Measurements from ENCODE around the gene RDH11. TPM values are rescaled to one million over a fixed set of nuclear protein-coding genes. Genes with fewer than 3 reads are reported as not detected.

Gene RDH11
- total RNA-seq, 4 donors from 2014 or later: 19.1 to 90.1 (median 39.0) TPM

- H3K36me3 ChIP-seq: no peaks in the 10 kb centered on the region
- no peaks in the 10 kb centered on the region for H3K9me3 ChIP-seq
- DNase-seq: no peak
- no peaks in the 10 kb centered on the region for H3K4me1 ChIP-seq
- H3K27ac ChIP-seq: no peak overlapping the region
- no peak for TF ChIP-seq POLR2A (IDR thresholded peaks at IDR 0.05)
- no peak for TF ChIP-seq CTCF (IDR thresholded peaks at IDR 0.05)
- H3K4me3 ChIP-seq: no peak overlapping the region
- H3K27me3 ChIP-seq: no peaks in the 10 kb centered on the region
- intact Hi-C loops (cut with DNase I; ENCODE audit: low total_unique reads): no loop called here
Measured at GRCh38 chr14:67728258-67728657, 32.7 kb upstream of the RDH11 start.

GRCh38 chr14:67727361-67727760, 31.8 kb upstream of the RDH11 start:
- intact Hi-C loops (cut with DNase I; ENCODE audit: low total_unique reads): no loop called here
- TF ChIP-seq CTCF (IDR thresholded peaks at IDR 0.05) (no peak), POLR2A (IDR thresholded peaks at IDR 0.05) (no peak)
- Histone ChIP-seq H3K4me1 (no peaks in the 10 kb centered on the region), H3K27ac (no peak overlapping the region), H3K9me3 (no peaks in the 10 kb centered on the region), H3K36me3 (no peaks in the 10 kb centered on the region), H3K4me3 (no peak overlapping the region), H3K27me3 (no peaks in the 10 kb centered on the region)
- no peak for DNase-seq

GRCh38 chr14:67725171-67725570, 29.6 kb upstream of the RDH11 start:
- no peak overlapping the region for H3K27ac ChIP-seq
- no peaks in the 10 kb centered on the region for H3K4me1 ChIP-seq
- no peak overlapping the region for H3K4me3 ChIP-seq
- no peaks in the 10 kb centered on the region for H3K36me3 ChIP-seq
- DNase-seq: no peak
- no peaks in the 10 kb centered on the region for H3K27me3 ChIP-seq
- H3K9me3 ChIP-seq: no peaks in the 10 kb centered on the region
- TF ChIP-seq POLR2A (IDR thresholded peaks at IDR 0.05) (no peak), CTCF (IDR thresholded peaks at IDR 0.05) (no peak)
- intact Hi-C loops (cut with DNase I; ENCODE audit: low total_unique reads): no loop called here

- no peak overlapping the region for H3K4me3 ChIP-seq
- no peak overlapping the region for H3K27ac ChIP-seq
- intact Hi-C loops (cut with DNase I; ENCODE audit: low total_unique reads): no loop called here
Measured at GRCh38 chr14:67722293-67722692, 26.7 kb upstream of the RDH11 start.

GRCh38 chr14:67721875-67722274, 26.3 kb upstream of the RDH11 start:
- intact Hi-C loops (cut with DNase I; ENCODE audit: low total_unique reads): no loop called here
- DNase-seq: no peak
- no peak overlapping the region for H3K4me3 ChIP-seq
- no peaks in the 10 kb centered on the region for H3K9me3 ChIP-seq
- no peak for TF ChIP-seq POLR2A (IDR thresholded peaks at IDR 0.05)
- TF ChIP-seq CTCF (IDR thresholded peaks at IDR 0.05): no peak
- no peaks in the 10 kb centered on the region for H3K4me1 ChIP-seq
- H3K36me3 ChIP-seq: no peaks in the 10 kb centered on the region
- no peak overlapping the region for H3K27ac ChIP-seq
- no peaks in the 10 kb centered on the region for H3K27me3 ChIP-seq

More at GRCh38 chr14:67722293-67722692, 26.7 kb upstream of the RDH11 start:
- no peaks in the 10 kb centered on the region for H3K9me3 ChIP-seq
- no peaks in the 10 kb centered on the region for H3K4me1 ChIP-seq
- no peak for TF ChIP-seq CTCF (IDR thresholded peaks at IDR 0.05)
- no peak for TF ChIP-seq POLR2A (IDR thresholded peaks at IDR 0.05)
- H3K27me3 ChIP-seq: no peaks in the 10 kb centered on the region
- DNase-seq: peak; percentile 58 to 75
- no peaks in the 10 kb centered on the region for H3K36me3 ChIP-seq
